Lower leg skin (tissue), 3 donors: ENCODE measurements around the gene CLEC16A.

Experiments
- POLR2A ChIP-seq, 2 donors: fragments of 450-650 bp; IDR thresholded peaks; one replicate each; pipeline ENCODE4 v1.6.1; 2016 to 2017; ENCODE audit warnings: antibody characterized with exemption in 2 of 2, mild to moderate bottlenecking in 1 of 2, moderate library complexity in 1 of 2
- TF ChIP-seq, protein P1 (sequence below), 3 donors: fragments of 450-650 bp; IDR thresholded peaks; one replicate each; pipeline ENCODE4 v1.5.1; 2016; ENCODE audit warnings: antibody characterized with exemption in 3 of 3, mild to moderate bottlenecking in 3 of 3, moderate library complexity in 2 of 3

GRCh38 chr16:11136600-11136999 is 192.2 kb downstream of the CLEC16A start:
- TF ChIP-seq, protein P1, sequence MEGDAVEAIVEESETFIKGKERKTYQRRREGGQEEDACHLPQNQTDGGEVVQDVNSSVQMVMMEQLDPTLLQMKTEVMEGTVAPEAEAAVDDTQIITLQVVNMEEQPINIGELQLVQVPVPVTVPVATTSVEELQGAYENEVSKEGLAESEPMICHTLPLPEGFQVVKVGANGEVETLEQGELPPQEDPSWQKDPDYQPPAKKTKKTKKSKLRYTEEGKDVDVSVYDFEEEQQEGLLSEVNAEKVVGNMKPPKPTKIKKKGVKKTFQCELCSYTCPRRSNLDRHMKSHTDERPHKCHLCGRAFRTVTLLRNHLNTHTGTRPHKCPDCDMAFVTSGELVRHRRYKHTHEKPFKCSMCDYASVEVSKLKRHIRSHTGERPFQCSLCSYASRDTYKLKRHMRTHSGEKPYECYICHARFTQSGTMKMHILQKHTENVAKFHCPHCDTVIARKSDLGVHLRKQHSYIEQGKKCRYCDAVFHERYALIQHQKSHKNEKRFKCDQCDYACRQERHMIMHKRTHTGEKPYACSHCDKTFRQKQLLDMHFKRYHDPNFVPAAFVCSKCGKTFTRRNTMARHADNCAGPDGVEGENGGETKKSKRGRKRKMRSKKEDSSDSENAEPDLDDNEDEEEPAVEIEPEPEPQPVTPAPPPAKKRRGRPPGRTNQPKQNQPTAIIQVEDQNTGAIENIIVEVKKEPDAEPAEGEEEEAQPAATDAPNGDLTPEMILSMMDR (IDR thresholded peaks at IDR 0.05) = no peak
- no peak for TF ChIP-seq POLR2A (IDR thresholded peaks at IDR 0.05)
